GM23338 (cell line): Measurements from ENCODE around the gene SCLY. TPM values are rescaled to one million over a fixed set of nuclear protein-coding genes. Genes with fewer than 3 reads are reported as not detected.

Experiments used
- ATAC-seq: fragments of 200-7000 bp; cut with Tn5 transposase; 3 replicates; pipeline ENCODE4 v1.9.1; 2020
- DNase-seq: peaks from one replicate; pipeline ENCODE4 v3.0.0-alpha.2; 2015; ENCODE audit warnings: low spot score
- H2AFZ ChIP-seq: fragments of 200-600 bp; sonication (generic); 2 replicates; pipeline ENCODE4 v1.8.0; 2016; ENCODE audit warnings: antibody characterized with exemption, mild to moderate bottlenecking, moderate library complexity
- H3F3A ChIP-seq: fragments of 200-600 bp; sonication (generic); replicated peaks from 2 replicates; pipeline ENCODE4 v1.8.0; 2017; ENCODE audit warnings: antibody characterized with exemption, mixed run types, low read depth
- H3K27ac ChIP-seq: fragments of 200-600 bp; sonication (generic); 2 replicates; pipeline ENCODE4 v1.6.1; 2016; ENCODE audit warnings: low read depth
- H3K27me3 ChIP-seq: fragments of 200-600 bp; sonication (generic); 2 replicates; pipeline ENCODE4 v1.8.0; 2016; ENCODE audit warnings: mild to moderate bottlenecking, mixed run types, moderate library complexity; ENCODE audit not compliant: insufficient read depth
- H3K36me3 ChIP-seq: fragments of 200-600 bp; sonication (generic); 2 replicates; pipeline ENCODE4 v1.8.0; 2016; ENCODE audit warnings: mild to moderate bottlenecking; ENCODE audit not compliant: insufficient read depth
- H3K4me1 ChIP-seq: fragments of 200-600 bp; sonication (generic); 2 replicates; pipeline ENCODE4 v1.8.0; 2016; ENCODE audit warnings: mild to moderate bottlenecking, moderate library complexity; ENCODE audit not compliant: insufficient read depth
- H3K4me2 ChIP-seq: fragments of 200-600 bp; sonication (generic); 2 replicates; pipeline ENCODE4 v1.7.1; 2017; ENCODE audit warnings: mixed run types
- H3K4me3 ChIP-seq: fragments of 200-600 bp; sonication (generic); 2 replicates; pipeline ENCODE4 v1.6.1; 2016; ENCODE audit warnings: mixed run types
- H3K79me2 ChIP-seq: fragments of 200-600 bp; sonication (generic); replicated peaks from 2 replicates; pipeline ENCODE4 v1.8.0; 2017; ENCODE audit warnings: mild to moderate bottlenecking; ENCODE audit not compliant: insufficient read depth
- H3K9me2 ChIP-seq: fragments of 200-600 bp; sonication (generic); 2 replicates; pipeline ENCODE4 v1.8.0; 2017; ENCODE audit not compliant: insufficient read depth
- H4K20me1 ChIP-seq: fragments of 200-600 bp; sonication (generic); replicated peaks from 2 replicates; pipeline ENCODE4 v1.8.0; 2017; ENCODE audit warnings: mild to moderate bottlenecking; ENCODE audit not compliant: insufficient read depth
- H3K27ac Mint-ChIP-seq: 2 replicates; pipeline ENCODE4 v1.8.0; 2020; ENCODE audit warnings: inconsistent platforms, mild to moderate bottlenecking, moderate library complexity, mixed read lengths
- H3K27me3 Mint-ChIP-seq: 3 replicates; pipeline ENCODE4 v1.8.0; 2022; ENCODE audit warnings: low read depth, mild to moderate bottlenecking, moderate library complexity, mixed read lengths, inconsistent platforms; ENCODE audit not compliant: insufficient read depth, poor library complexity
- H3K36me3 Mint-ChIP-seq: 3 replicates; pipeline ENCODE4 v1.8.0; 2021; ENCODE audit warnings: low read depth, mild to moderate bottlenecking, inconsistent platforms, moderate library complexity, mixed read lengths
- H3K4me1 Mint-ChIP-seq: 3 replicates; pipeline ENCODE4 v1.8.0; 2020; ENCODE audit warnings: mild to moderate bottlenecking, inconsistent platforms, mixed read lengths
- H3K4me3 Mint-ChIP-seq: 3 replicates; pipeline ENCODE4 v1.8.0; 2021; ENCODE audit warnings: moderate library complexity, mild to moderate bottlenecking, inconsistent platforms, mixed read lengths
- H3K9me3 Mint-ChIP-seq: 3 replicates; pipeline ENCODE4 v1.8.0; 2020; ENCODE audit warnings: moderate library complexity, mild to moderate bottlenecking, inconsistent platforms, mixed read lengths
- CREB1 ChIP-seq: fragments of 250-450 bp; sonication (Bioruptor Pico); IDR thresholded peaks from 2 replicates; pipeline ENCODE4 v1.5.0; 2020; ENCODE audit warnings: low read depth, mild to moderate bottlenecking, moderate library complexity
- EZH2 ChIP-seq: fragments of 200-600 bp; sonication (generic); IDR thresholded peaks from one replicate; pipeline ENCODE4 v1.8.0; 2017; ENCODE audit warnings: antibody characterized with exemption, mild to moderate bottlenecking, low read depth; ENCODE audit not compliant: unreplicated experiment
- EZH2phosphoT487 ChIP-seq: fragments of 200-600 bp; sonication (generic); IDR thresholded peaks from one replicate; pipeline ENCODE4 v1.8.1; 2018; ENCODE audit warnings: antibody characterized with exemption; ENCODE audit not compliant: unreplicated experiment
- JUNB ChIP-seq: IDR thresholded peaks from one replicate; pipeline ENCODE4 v1.6.1; 2016; ENCODE audit warnings: antibody characterized with exemption; ENCODE audit not compliant: unreplicated experiment
- NANOG ChIP-seq: IDR thresholded peaks from 2 replicates; pipeline ENCODE4 v1.6.1; 2016; ENCODE audit warnings: antibody characterized with exemption, borderline replicate concordance
- STAT1 ChIP-seq: IDR thresholded peaks from one replicate; pipeline ENCODE4 v1.6.1; 2016; ENCODE audit warnings: antibody characterized with exemption; ENCODE audit not compliant: unreplicated experiment
- ZNF114 ChIP-seq: fragments of 250-450 bp; sonication (Bioruptor Pico); IDR thresholded peaks from 2 replicates; pipeline ENCODE4 v1.5.0; 2020; ENCODE audit warnings: mild to moderate bottlenecking, moderate library complexity
- ZNF331 ChIP-seq: fragments of 250-450 bp; sonication (Bioruptor Pico); IDR thresholded peaks from 2 replicates; pipeline ENCODE4 v1.5.0; 2020; ENCODE audit warnings: low read depth, mild to moderate bottlenecking, moderate library complexity
- polyA plus RNA-seq: library from polyadenylated mRNA; unstranded; fragments of >200 nt; fragmentation: Nextera tagmentation; extraction: Ambion mirVana; gene quantifications from 2 replicates; pipeline ENCODE4 v1.2.1, GENCODE V29; 2016
- total RNA-seq: library from RNA; depleted of rRNA; stranded (reverse); fragments of >200 nt; shearing (Covaris generic); gene quantifications from 2 replicates; pipeline ENCODE4 v1.2.3, GENCODE V29; 2014
- TF ChIP-seq, protein P1 (sequence below): IDR thresholded peaks from one replicate; pipeline ENCODE4 v1.6.1; 2018; ENCODE audit warnings: antibody characterized with exemption; ENCODE audit not compliant: unreplicated experiment
- TF ChIP-seq, protein P2 (sequence below): fragments of 250-450 bp; sonication (Bioruptor Pico); IDR thresholded peaks from 2 replicates; pipeline ENCODE4 v1.5.0; 2020; ENCODE audit warnings: mild to moderate bottlenecking, moderate library complexity
- TF ChIP-seq, protein P3 (sequence below), 2 experiments: fragments of 200-600 bp in 1 of 2; sonication (generic) in 1 of 2; conservative IDR thresholded peaks; 2 replicates each; pipeline versions ENCODE4 v1.5.1 to v1.6.1; 2016 to 2017; ENCODE audit warnings: antibody characterized with exemption in 2 of 2, low read depth in 2 of 2, mild to moderate bottlenecking in 2 of 2, moderate library complexity in 1 of 2

The SCLY gene
- total and polyA plus RNA-seq, 2 experiments from 2014 or later, result 57.2 to 80.3 TPM

DNA sequence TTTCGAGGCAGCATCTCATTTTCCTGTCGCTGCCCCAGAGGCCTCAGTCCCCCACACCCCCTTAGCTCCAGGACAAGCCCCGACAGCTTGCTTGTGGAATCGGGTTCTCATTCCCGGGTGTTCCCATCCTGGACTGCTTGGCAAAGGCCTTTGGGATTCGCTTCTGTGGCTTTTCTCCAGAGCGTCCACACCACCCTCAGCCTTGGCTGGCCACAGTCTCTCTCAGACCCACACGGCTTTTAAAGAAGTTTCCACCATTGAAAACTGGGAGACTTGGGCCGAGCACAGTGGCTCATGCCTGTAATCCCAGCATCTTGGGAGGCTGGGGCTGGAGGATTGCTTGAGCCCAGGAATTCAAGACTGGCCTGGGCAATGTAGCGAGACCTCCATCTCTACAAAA, 42.1 kb downstream of the SCLY start:
- TF ChIP-seq, protein P1, sequence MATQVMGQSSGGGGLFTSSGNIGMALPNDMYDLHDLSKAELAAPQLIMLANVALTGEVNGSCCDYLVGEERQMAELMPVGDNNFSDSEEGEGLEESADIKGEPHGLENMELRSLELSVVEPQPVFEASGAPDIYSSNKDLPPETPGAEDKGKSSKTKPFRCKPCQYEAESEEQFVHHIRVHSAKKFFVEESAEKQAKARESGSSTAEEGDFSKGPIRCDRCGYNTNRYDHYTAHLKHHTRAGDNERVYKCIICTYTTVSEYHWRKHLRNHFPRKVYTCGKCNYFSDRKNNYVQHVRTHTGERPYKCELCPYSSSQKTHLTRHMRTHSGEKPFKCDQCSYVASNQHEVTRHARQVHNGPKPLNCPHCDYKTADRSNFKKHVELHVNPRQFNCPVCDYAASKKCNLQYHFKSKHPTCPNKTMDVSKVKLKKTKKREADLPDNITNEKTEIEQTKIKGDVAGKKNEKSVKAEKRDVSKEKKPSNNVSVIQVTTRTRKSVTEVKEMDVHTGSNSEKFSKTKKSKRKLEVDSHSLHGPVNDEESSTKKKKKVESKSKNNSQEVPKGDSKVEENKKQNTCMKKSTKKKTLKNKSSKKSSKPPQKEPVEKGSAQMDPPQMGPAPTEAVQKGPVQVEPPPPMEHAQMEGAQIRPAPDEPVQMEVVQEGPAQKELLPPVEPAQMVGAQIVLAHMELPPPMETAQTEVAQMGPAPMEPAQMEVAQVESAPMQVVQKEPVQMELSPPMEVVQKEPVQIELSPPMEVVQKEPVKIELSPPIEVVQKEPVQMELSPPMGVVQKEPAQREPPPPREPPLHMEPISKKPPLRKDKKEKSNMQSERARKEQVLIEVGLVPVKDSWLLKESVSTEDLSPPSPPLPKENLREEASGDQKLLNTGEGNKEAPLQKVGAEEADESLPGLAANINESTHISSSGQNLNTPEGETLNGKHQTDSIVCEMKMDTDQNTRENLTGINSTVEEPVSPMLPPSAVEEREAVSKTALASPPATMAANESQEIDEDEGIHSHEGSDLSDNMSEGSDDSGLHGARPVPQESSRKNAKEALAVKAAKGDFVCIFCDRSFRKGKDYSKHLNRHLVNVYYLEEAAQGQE, result no peak
- TF ChIP-seq, protein P2, sequence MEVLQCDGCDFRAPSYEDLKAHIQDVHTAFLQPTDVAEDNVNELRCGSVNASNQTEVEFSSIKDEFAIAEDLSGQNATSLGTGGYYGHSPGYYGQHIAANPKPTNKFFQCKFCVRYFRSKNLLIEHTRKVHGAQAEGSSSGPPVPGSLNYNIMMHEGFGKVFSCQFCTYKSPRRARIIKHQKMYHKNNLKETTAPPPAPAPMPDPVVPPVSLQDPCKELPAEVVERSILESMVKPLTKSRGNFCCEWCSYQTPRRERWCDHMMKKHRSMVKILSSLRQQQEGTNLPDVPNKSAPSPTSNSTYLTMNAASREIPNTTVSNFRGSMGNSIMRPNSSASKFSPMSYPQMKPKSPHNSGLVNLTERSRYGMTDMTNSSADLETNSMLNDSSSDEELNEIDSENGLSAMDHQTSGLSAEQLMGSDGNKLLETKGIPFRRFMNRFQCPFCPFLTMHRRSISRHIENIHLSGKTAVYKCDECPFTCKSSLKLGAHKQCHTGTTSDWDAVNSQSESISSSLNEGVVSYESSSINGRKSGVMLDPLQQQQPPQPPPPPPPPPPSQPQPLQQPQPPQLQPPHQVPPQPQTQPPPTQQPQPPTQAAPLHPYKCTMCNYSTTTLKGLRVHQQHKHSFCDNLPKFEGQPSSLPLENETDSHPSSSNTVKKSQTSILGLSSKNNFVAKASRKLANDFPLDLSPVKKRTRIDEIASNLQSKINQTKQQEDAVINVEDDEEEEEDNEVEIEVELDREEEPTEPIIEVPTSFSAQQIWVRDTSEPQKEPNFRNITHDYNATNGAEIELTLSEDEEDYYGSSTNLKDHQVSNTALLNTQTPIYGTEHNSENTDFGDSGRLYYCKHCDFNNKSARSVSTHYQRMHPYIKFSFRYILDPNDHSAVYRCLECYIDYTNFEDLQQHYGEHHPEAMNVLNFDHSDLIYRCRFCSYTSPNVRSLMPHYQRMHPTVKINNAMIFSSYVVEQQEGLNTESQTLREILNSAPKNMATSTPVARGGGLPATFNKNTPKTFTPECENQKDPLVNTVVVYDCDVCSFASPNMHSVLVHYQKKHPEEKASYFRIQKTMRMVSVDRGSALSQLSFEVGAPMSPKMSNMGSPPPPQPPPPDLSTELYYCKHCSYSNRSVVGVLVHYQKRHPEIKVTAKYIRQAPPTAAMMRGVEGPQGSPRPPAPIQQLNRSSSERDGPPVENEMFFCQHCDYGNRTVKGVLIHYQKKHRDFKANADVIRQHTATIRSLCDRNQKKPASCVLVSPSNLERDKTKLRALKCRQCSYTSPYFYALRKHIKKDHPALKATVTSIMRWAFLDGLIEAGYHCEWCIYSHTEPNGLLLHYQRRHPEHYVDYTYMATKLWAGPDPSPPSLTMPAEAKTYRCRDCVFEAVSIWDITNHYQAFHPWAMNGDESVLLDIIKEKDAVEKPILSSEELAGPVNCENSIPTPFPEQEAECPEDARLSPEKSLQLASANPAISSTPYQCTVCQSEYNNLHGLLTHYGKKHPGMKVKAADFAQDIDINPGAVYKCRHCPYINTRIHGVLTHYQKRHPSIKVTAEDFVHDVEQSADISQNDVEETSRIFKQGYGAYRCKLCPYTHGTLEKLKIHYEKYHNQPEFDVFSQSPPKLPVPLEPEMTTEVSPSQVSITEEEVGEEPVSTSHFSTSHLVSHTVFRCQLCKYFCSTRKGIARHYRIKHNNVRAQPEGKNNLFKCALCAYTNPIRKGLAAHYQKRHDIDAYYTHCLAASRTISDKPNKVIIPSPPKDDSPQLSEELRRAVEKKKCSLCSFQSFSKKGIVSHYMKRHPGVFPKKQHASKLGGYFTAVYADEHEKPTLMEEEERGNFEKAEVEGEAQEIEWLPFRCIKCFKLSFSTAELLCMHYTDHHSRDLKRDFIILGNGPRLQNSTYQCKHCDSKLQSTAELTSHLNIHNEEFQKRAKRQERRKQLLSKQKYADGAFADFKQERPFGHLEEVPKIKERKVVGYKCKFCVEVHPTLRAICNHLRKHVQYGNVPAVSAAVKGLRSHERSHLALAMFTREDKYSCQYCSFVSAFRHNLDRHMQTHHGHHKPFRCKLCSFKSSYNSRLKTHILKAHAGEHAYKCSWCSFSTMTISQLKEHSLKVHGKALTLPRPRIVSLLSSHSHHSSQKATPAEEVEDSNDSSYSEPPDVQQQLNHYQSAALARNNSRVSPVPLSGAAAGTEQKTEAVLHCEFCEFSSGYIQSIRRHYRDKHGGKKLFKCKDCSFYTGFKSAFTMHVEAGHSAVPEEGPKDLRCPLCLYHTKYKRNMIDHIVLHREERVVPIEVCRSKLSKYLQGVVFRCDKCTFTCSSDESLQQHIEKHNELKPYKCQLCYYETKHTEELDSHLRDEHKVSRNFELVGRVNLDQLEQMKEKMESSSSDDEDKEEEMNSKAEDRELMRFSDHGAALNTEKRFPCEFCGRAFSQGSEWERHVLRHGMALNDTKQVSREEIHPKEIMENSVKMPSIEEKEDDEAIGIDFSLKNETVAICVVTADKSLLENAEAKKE, result no peak
- no peak for TF ChIP-seq EZH2phosphoT487
- no peak for TF ChIP-seq CREB1
- TF ChIP-seq, protein P3, sequence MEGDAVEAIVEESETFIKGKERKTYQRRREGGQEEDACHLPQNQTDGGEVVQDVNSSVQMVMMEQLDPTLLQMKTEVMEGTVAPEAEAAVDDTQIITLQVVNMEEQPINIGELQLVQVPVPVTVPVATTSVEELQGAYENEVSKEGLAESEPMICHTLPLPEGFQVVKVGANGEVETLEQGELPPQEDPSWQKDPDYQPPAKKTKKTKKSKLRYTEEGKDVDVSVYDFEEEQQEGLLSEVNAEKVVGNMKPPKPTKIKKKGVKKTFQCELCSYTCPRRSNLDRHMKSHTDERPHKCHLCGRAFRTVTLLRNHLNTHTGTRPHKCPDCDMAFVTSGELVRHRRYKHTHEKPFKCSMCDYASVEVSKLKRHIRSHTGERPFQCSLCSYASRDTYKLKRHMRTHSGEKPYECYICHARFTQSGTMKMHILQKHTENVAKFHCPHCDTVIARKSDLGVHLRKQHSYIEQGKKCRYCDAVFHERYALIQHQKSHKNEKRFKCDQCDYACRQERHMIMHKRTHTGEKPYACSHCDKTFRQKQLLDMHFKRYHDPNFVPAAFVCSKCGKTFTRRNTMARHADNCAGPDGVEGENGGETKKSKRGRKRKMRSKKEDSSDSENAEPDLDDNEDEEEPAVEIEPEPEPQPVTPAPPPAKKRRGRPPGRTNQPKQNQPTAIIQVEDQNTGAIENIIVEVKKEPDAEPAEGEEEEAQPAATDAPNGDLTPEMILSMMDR (conservative IDR thresholded peaks at IDR 0.05; ENCODE audit: low read depth in 2 of 2), result no peak
- no peak for TF ChIP-seq NANOG
- no peak for TF ChIP-seq ZNF331 (CRISPR knock-in tag)
- TF ChIP-seq EZH2, result no peak
- no peak for TF ChIP-seq ZNF114 (CRISPR knock-in tag)
- no peak for TF ChIP-seq STAT1
- TF ChIP-seq JUNB, result no peak
- Histone ChIP-seq H3F3A (no peaks in the 10 kb centered on the region), H3K27me3 (no peaks in the 10 kb centered on the region), H3K27ac (no peak overlapping the region), H3K4me3 (no peak overlapping the region), H3K79me2 (no peaks in the 10 kb centered on the region), H3K9me2 (no peaks in the 10 kb centered on the region), H3K4me1 (peaks cover 9% of the 10 kb centered on the region), H3K4me2 (no peak overlapping the region), H2AFZ (no peak overlapping the region), H4K20me1 (no peaks in the 10 kb centered on the region), H3K36me3 (no peaks in the 10 kb centered on the region)
- H3K27me3 Mint-ChIP-seq, result peaks cover 24% of the 10 kb centered on the region
- no peaks in the 10 kb centered on the region for H3K9me3 Mint-ChIP-seq
- H3K4me3 Mint-ChIP-seq, result no peak overlapping the region
- ATAC-seq, result no peak
- H3K4me1 Mint-ChIP-seq, result peaks cover 25% of the 10 kb centered on the region
- no peak for DNase-seq
- no peak overlapping the region for H3K27ac Mint-ChIP-seq
- H3K36me3 Mint-ChIP-seq, result peaks cover under 1% of the 10 kb centered on the region
